C4-2B (cell line): ENCODE data around the gene ACAD9.
"Not testable (repeated sequence)": the region's sequence is repeated elsewhere in the genome, so short reads cannot be mapped to it uniquely, and the experiment has no call there.

ENCODE experiments used
- CTCF ChIP-seq: fragments of 450-650 bp; conservative IDR thresholded peaks from 2 replicates; pipeline ENCODE4 v1.5.1; 2017; ENCODE audit warnings: mild to moderate bottlenecking
- ZFX ChIP-seq: fragments of 450-650 bp; IDR thresholded peaks from 2 replicates; pipeline ENCODE4 v1.6.1; 2017

DNA sequence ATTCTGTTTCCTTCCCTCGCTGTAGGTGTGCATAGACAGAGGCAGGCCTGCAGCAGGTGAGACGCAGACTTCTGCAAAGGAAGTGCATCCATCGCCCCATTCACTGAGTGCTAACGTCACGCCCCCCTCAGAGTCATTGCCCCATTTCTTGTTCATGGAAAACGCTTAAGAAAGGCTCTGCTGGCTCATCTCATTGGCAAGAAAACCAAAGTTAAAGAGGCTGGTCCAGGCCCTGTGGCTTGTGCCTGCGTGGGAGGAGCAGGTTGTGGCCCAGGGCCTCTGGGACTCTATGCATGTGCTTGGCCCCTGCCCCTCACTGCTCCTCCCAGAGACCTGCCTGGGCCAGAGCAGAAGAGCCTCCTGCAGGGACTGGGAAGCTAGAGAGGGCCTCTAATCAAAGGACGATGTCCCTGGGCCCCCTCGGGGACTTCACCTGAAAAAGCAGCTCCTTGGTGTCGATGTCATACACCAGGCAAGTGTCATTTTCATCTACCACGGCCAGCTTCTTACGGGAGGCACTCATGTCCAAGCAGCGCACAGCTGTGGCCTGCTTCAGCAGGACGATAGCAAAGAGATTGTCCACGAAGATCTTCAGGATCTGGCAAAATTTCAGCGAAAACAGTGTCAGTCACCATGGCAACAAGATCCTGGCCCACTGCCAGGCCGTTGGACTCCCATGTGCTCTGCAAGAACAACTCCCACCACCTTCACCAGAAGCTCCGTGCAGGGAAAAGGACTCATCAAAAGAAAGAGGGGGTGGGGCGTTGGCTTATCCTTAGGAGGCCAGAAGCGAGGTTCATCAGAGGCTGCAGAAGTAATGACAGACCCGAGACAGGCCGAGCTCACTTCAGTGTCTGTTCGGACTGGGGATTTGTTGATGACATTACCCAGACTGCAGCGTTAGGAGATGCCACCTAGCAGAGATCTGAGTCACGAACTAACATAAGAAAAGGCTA lies 14.3 kb upstream of the ACAD9 start:
- TF ChIP-seq CTCF, ZFX: not testable (repeated sequence)
